ENCODE data around the gene CLEC14A.

Gene CLEC14A

GRCh38 chr14:38217553-38217952 lies 38.3 kb downstream of the CLEC14A start:
- no peak for DNase-seq
- no peaks in the 10 kb centered on the region for H3K4me1 Mint-ChIP-seq (ENCODE audit: low read depth)
- no peaks in the 10 kb centered on the region for H3K9me3 Mint-ChIP-seq
- no peak overlapping the region for H3K27ac Mint-ChIP-seq
- no peak overlapping the region for H3K4me3 Mint-ChIP-seq
- no peaks in the 10 kb centered on the region for H3K36me3 Mint-ChIP-seq (ENCODE audit: low read depth)
- H3K27me3 Mint-ChIP-seq: peaks cover 16% of the 10 kb centered on the region

- no peak overlapping the region for H3K4me3 Mint-ChIP-seq
- peaks cover 28% of the 10 kb centered on the region for H3K4me1 Mint-ChIP-seq (ENCODE audit: low read depth)
- peaks cover 57% of the 10 kb centered on the region for H3K27me3 Mint-ChIP-seq
- no peaks in the 10 kb centered on the region for H3K9me3 Mint-ChIP-seq
- H3K27ac Mint-ChIP-seq: no peak overlapping the region
- H3K36me3 Mint-ChIP-seq (ENCODE audit: low read depth): no peaks in the 10 kb centered on the region
- DNase-seq: no peak
Observed at GRCh38 chr14:38213001-38213400, 42.9 kb downstream of the CLEC14A start.

GRCh38 chr14:38212111-38212510 lies 43.8 kb downstream of the CLEC14A start:
- Mint-ChIP-seq H3K27me3 (peaks cover 64% of the 10 kb centered on the region), H3K4me3 (no peak overlapping the region), H3K4me1 (ENCODE audit: low read depth) (peaks cover 31% of the 10 kb centered on the region), H3K9me3 (no peaks in the 10 kb centered on the region), H3K36me3 (ENCODE audit: low read depth) (no peaks in the 10 kb centered on the region), H3K27ac (no peak overlapping the region)
- DNase-seq: no peak

- DNase-seq: no peak
- Mint-ChIP-seq H3K36me3 (ENCODE audit: low read depth) (no peaks in the 10 kb centered on the region), H3K9me3 (no peaks in the 10 kb centered on the region), H3K4me3 (peak overlapping the region; percentile 40), H3K27ac (no peak overlapping the region), H3K27me3 (peaks cover 66% of the 10 kb centered on the region), H3K4me1 (ENCODE audit: low read depth) (peaks cover 31% of the 10 kb centered on the region)
Observed at GRCh38 chr14:38211255-38211735, 44.6 kb downstream of the CLEC14A start.

GRCh38 chr14:38210587-38211216 lies 45.2 kb downstream of the CLEC14A start:
- DNase-seq: no peak
- peaks cover 31% of the 10 kb centered on the region for H3K4me1 Mint-ChIP-seq (ENCODE audit: low read depth)
- no peaks in the 10 kb centered on the region for H3K9me3 Mint-ChIP-seq
- peak overlapping the region; percentile 59 for H3K27ac Mint-ChIP-seq
- H3K36me3 Mint-ChIP-seq (ENCODE audit: low read depth): no peaks in the 10 kb centered on the region
- peaks cover 70% of the 10 kb centered on the region for H3K27me3 Mint-ChIP-seq
- peak overlapping the region; percentile 40 for H3K4me3 Mint-ChIP-seq

- H3K9me3 Mint-ChIP-seq: no peaks in the 10 kb centered on the region
Observed at GRCh38 chr14:38209572-38210557, 46.0 kb downstream of the CLEC14A start.

GRCh38 chr14:38208618-38209562 lies 47.0 kb downstream of the CLEC14A start:
- peaks cover 70% of the 10 kb centered on the region for H3K27me3 Mint-ChIP-seq
- H3K4me1 Mint-ChIP-seq (ENCODE audit: low read depth): peaks cover 31% of the 10 kb centered on the region
- no peak overlapping the region for H3K27ac Mint-ChIP-seq
- peak; percentile 45 for DNase-seq
- no peaks in the 10 kb centered on the region for H3K9me3 Mint-ChIP-seq
- H3K36me3 Mint-ChIP-seq (ENCODE audit: low read depth): no peaks in the 10 kb centered on the region
- peak overlapping the region; percentile 51 for H3K4me3 Mint-ChIP-seq

More at GRCh38 chr14:38209572-38210557, 46.0 kb downstream of the CLEC14A start:
- Mint-ChIP-seq H3K36me3 (ENCODE audit: low read depth) (no peaks in the 10 kb centered on the region), H3K27ac (no peak overlapping the region), H3K4me3 (peak overlapping the region; percentile 35), H3K27me3 (peaks cover 70% of the 10 kb centered on the region), H3K4me1 (ENCODE audit: low read depth) (peaks cover 31% of the 10 kb centered on the region)
- DNase-seq: peak; percentile 38

GRCh38 chr14:38207736-38208617 lies 47.9 kb downstream of the CLEC14A start, which contains the start of gene SSTR1:
TSS of gene SSTR1 (plus strand) at chr14:38207904. CDS start at chr14:38209390, 1,486 bp downstream.
- Mint-ChIP-seq H3K9me3 (no peaks in the 10 kb centered on the region), H3K36me3 (ENCODE audit: low read depth) (no peaks in the 10 kb centered on the region), H3K4me1 (ENCODE audit: low read depth) (peaks cover 31% of the 10 kb centered on the region), H3K27me3 (peaks cover 62% of the 10 kb centered on the region), H3K27ac (no peak within 1 kb of the TSS), H3K4me3 (peak within 1 kb of the TSS; percentile 51)
- peak; percentile 31 for DNase-seq

GRCh38 chr14:38207377-38207735 lies 48.5 kb downstream of the CLEC14A start:
- DNase-seq: no peak
- peaks cover 31% of the 10 kb centered on the region for H3K4me1 Mint-ChIP-seq (ENCODE audit: low read depth)
- no peak overlapping the region for H3K4me3 Mint-ChIP-seq
- peaks cover 58% of the 10 kb centered on the region for H3K27me3 Mint-ChIP-seq
- H3K9me3 Mint-ChIP-seq: no peaks in the 10 kb centered on the region
- H3K36me3 Mint-ChIP-seq (ENCODE audit: low read depth): no peaks in the 10 kb centered on the region
- no peak overlapping the region for H3K27ac Mint-ChIP-seq

GRCh38 chr14:38206689-38207376 lies 49.1 kb downstream of the CLEC14A start:
- Mint-ChIP-seq H3K4me3 (no peak overlapping the region), H3K27ac (no peak overlapping the region), H3K9me3 (no peaks in the 10 kb centered on the region), H3K4me1 (ENCODE audit: low read depth) (peaks cover 30% of the 10 kb centered on the region), H3K36me3 (ENCODE audit: low read depth) (no peaks in the 10 kb centered on the region), H3K27me3 (peaks cover 53% of the 10 kb centered on the region)
- DNase-seq: no peak

GRCh38 chr14:38205949-38206665 lies 49.8 kb downstream of the CLEC14A start:
- H3K36me3 Mint-ChIP-seq (ENCODE audit: low read depth): no peaks in the 10 kb centered on the region
- H3K4me1 Mint-ChIP-seq (ENCODE audit: low read depth): peaks cover 28% of the 10 kb centered on the region
- no peak for DNase-seq
- H3K9me3 Mint-ChIP-seq: no peaks in the 10 kb centered on the region
- H3K27me3 Mint-ChIP-seq: peaks cover 47% of the 10 kb centered on the region
- H3K27ac Mint-ChIP-seq: no peak overlapping the region
- H3K4me3 Mint-ChIP-seq: no peak overlapping the region

GRCh38 chr14:38205119-38205813 lies 50.6 kb downstream of the CLEC14A start:
- peaks cover 21% of the 10 kb centered on the region for H3K4me1 Mint-ChIP-seq (ENCODE audit: low read depth)
- H3K27me3 Mint-ChIP-seq: peaks cover 38% of the 10 kb centered on the region
- no peak for DNase-seq
- no peaks in the 10 kb centered on the region for H3K36me3 Mint-ChIP-seq (ENCODE audit: low read depth)
- H3K4me3 Mint-ChIP-seq: no peak overlapping the region
- H3K27ac Mint-ChIP-seq: no peak overlapping the region
- H3K9me3 Mint-ChIP-seq: no peaks in the 10 kb centered on the region

Measured in activated T-cell treated with anti-CD3 and anti-CD28 coated beads, Interleukin-2, amount 50 U/mL, for 24 hours (primary cell).